ENCODE measurements around the gene SLC1A3.

GRCh38 chr5:36733183-36733582 lies 126.8 kb downstream of the SLC1A3 start:
- TF ChIP-seq CTCF (IDR thresholded peaks at IDR 0.05) (no peak), POLR2A (IDR thresholded peaks at IDR 0.05) (no peak)

All from uterus (tissue), 2 donors.